ELR (cell line): ENCODE results near the gene TBC1D3B.
"Not testable (repeated sequence)": the region's sequence is repeated elsewhere in the genome, so short reads cannot be mapped to it uniquely, and the experiment has no call there.

Source experiments
- DNase-seq: peaks from one replicate; pipeline ENCODE4 v3.0.0-alpha.2; 2015; ENCODE audit warnings: low read depth

The TBC1D3B gene

DNA sequence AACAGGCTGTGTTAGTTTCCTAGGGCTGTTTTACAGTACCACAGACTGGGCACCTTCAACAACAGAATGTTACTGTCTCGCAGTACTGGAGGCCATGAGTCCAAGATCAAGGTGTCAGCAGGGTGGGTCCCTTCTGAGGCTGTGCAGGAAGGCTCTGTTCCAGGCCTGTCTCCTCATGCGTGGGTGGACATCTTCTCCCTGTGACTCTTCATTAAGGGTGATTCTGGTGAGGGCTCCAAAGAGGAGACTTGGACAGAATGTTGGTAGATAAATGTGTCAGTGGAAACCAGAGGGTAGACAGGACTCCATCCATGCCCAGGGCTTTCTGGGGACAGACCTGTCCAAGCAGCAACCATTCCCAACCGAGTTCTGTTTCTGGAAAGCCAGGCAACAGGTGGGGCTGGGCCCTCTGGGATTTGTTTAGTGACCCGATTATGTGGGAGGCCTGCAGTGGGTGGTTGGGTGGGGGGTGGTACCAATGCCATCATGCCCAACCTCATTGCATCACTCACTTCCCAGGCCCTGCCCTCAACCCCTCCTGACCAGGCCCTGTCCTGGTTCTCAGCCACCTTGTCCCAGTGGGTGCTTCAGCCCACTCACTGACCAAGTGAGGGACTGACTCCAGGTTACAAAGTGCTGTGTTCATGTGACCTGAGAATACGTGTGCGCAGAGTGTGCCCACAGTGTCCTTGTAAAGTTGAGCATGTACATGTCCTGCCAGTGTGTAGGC is 5.2 kb upstream of the TBC1D3B start:
- DNase-seq, result not testable (repeated sequence)

DNA sequence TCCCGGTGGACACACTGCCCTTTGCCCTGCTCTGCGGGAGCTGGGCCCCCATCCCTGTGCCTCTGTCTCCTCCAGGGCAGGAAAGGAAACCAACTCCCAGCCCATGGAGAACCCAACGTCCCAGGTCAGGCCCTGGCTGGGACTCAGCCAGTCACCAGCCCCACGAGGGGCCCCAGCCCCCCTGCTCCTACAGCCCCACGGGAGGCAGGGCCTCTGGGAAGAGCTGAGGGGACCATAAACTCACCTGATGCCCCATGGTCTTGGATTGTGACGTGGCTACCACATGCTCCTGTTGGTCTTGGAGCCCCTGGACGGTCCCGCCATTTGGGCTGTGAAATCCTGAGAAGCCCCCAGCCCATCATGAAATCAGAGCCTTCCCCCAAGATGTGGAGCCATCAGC is 7.6 kb downstream of the TBC1D3B start:
- not testable (repeated sequence) for DNase-seq

DNA sequence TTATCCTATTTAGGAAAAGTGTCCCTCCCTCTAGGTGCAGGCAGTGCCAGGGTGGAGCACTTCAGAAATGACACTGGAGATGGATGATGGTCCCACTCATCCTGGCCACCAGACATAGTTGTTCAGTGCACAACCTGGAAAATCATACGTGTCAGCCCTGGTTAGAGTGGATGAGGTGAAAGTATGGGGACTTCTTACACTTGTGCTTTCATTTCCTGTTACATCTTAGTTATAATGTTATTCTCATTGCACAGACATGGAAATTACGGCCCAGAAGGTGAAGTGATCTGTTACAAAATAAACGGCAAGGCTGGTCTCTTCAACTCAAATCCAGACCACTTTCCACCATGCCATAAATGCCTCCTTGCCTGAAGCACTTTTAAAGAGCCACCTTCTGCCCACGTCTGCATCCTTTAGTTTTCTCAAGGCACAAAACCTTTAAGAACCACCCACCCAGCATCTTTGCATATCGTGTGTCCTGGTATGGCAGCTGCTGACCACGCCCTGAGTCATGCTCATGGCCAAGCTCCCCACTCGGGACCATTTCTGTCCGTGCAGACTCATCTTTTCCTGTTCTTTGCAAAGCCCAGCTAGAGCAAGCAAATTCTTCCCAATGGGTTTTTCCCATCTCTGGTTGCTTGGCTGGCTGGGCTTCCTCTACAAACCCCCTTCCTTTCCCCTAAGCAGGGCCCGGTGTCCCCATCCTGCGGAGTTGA is 22.4 kb downstream of the TBC1D3B start:
- DNase-seq, result no peak

DNA sequence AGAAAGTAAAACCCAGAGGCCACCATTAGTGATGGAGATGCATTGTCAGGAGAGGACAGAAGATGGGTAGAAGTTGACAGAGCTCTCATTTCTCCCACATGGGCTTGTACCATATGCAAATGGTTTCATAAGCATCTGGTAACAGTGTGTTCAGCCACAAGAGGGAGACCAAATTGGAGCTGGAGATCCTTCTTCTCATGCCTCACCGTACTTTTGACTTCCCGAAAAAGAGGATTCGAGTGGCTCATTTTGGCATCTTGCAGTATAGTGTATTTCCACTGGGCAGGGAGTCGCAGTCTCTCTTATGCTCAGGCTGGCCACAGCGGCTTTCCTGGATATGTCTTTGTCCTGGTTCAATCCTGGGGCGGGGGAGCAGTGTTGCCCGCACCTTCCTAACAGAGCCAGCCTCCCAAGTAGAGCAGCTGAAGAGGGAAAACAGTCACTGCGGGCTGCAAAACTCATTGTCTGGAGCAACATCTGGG is 23.8 kb downstream of the TBC1D3B start:
- DNase-seq, result peak; percentile 27

DNA sequence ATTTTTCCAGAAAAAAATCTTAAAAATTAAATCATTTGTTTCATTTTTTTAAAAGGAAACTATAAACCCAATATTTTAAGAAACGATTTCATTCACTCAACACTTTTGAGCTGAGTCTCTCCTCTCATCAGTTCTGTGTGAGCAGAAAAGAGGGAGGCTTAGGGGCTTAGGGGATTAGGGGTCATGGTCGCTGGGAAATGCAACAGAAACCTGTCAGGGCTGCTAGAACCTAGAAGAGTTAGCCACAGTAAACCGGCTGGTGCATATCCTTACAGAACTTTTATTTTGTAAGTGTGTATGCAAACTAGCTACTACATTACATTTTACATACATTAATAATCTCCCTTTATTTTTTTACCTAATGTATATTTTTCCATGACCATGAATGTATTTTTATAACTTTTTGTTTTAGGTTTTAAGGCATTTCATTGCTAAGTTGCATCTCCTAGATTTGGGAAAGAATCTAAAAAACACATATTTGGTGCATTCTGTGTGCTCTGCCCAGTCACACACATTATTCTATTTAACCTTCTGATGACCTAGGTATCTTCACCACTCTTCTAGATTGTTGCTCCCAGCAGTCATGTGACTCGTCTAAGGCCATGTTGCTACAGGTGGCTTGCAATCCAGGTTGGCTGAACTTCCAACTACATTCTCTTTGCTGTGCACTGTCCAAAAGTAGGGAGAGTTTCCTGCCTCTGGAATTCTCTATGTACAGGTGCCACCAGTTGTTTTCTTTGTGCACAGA is 24.4 kb downstream of the TBC1D3B start:
- no peak for DNase-seq

DNA sequence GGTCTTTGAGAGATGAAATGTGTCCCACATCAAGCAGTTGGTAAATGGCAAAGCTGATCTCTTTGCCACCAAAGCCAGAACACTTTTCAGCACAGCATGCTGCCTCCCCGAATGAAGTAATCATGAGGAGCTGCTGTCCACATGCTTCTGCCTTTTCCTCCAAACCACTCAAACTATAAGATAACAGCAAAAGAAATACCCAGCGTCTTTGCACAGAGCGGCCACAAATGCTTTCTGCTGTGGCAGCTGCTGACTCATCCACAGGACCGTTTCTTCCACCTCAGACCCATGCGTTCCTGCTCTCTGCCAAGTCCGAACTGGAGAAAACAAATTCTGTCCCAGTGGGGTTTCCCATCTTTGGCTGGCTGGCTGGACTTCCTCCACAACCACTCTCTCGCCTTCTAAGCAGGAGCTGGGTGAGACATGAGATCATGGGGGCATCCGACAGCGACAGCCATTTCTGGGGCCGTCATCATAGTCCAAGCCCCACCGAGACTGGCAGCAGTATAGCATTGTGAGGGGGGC is 27.1 kb downstream of the TBC1D3B start:
- peak; percentile 36 for DNase-seq

DNA sequence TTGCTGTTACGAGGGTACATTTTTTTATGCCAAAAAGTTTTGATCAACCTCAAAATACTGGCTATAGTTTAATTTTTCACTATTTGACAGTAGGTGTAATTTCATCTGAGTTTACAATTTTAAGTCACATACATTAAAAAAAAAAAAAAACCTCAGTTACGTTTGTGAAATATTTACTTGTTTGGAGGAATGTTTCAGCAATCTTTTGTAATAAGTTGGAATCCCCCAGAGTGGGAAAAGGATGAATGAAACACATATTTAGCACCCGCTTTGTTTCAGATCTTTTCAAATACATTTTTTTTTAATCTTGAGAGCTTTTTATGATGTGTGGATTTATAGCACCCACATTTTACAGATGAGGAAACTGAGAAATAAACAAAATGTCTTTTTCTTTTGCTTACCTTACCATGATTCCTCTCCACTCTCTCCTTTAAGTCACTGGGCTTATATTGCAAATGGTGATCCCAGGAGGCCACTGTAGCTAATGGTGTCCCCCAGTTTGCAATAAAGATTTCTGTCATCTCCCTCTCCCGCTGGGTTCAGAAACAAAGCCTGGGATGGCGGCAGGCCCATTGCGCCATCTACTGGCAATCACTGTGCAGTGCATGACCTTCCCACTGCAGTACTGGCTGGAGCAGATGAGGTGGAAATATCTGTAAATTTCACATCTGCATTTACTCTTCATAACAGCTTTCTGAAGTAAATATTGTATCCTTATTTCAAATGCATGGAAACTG is 27.7 kb downstream of the TBC1D3B start:
- peak; percentile 59 for DNase-seq

DNA sequence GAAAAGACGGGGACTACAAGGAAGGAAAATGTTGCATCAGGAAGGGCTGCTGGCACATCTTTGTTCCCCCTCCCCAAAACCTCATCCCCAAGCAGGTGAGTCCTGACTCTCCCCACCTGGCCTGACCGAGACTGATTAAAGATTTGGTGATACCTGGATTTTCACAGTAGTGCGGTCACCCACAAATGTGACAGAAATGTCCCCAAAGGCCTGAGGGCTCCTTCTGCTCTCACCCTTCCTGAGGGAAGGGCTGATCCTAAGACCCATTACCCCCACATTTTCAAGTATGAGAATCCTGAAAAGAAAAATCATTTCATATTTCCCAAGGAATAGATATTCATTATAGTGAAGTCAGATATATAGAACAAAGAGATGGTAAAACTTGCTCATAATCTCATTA is 28.8 kb downstream of the TBC1D3B start:
- DNase-seq, result no peak

DNA sequence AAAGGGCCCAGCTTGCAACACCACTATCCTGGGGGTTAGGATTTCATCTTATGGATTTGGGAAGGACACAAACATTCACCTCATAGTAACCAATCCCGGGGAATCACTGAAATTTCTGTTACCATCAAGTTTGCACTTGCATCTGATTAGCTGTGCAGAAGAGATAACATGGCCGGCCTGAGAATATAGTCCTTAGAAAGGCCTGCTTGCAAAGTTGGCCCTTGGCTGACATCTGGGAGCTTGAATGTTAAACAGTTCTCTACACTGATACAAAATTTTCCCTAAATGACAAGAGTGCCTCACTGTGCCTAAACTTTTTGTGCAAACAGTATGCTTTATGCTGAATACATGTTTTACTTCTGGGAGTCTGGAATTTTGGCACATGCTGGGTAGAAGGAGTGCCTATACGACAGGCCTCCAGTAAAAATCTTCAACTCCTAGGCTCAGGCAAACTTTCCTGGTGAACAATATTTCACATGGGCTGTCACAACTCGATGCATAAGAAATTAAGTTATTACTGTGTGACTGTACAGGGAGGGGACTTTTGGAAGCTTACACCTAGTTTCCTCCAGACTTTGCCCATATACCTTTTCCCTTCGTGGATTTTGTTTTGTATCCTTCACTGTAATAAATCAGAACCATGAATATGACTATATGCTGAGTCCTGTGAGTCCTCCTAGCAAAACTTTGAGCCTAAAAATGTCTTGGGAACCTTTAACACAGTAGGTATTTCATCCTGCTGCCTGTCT is 31.3 kb downstream of the TBC1D3B start:
- no peak for DNase-seq

DNA sequence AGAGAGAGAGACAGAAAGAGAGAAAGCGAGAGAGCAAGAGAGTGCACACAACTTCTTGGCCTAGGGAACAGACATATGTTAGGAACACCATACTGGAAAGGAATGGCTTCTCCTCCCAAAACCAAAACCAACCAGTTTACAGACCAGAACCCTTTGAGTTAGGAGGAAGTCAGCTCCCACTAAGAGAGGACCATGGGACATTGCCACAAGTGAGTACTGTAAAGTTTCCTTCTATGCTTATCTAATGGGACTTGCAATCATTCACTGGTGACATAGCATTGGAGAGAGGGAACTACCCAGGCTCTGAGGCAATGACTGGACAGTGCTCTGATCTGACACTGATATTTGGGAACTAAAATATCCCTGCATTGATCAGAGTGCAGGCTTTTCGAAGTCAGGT is 32.4 kb downstream of the TBC1D3B start:
- DNase-seq, result no peak

DNA sequence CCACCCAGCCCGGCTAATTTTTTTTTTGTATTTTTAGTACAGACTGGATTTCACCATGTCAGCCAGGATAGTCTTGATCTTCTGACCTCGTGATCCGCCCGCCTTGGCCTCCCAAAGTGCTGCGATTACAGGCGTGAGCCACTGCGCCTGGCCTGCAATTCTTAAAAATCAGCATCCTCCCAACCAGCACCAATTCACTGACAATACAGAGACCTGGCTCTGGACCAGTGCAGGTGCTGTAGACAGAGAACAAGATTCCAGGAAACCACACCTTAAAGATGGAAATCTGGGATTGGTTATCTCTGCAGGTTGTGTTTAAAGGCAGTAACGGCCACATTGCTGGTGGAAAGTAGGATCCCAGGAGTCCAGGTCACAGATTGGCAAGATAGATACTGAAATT is 33.6 kb downstream of the TBC1D3B start:
- DNase-seq, result no peak

DNA sequence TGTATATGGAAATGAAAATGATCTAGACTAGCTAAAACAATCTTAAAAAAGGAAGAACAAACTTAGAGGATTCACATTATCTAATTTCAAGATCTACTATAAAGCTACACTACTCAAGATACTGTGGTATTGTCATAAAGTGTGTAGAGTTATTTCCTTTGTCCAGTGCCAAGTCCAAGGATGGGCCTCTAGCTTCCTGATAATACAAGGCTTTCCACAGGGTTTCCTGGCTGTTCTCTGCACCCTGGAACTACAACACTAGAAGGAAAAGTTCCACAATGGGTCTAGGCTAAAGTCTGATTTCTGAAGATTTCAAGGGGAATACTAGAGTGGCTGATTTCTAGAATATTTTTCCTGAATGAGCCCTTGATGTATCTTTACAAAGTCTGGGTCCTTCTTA is 34.2 kb downstream of the TBC1D3B start:
- no peak for DNase-seq

DNA sequence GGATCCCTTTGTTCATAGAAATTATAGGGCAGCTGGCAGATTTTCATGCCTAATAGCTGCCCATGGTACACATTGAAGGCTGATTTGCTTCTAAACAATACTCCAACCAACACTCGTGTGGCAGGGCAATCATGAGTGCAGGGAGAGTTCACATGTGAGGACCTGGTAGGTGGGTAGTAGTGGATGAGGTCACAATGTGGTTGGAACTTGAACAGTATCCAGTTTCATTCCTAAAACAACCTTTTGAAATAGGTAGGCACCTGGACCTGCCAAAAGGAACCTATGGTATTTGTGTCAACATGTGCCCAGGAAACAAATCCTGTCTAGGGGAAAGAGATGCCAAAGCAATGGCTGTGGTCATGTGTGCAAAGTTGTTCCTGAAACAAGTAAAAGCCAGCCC is 40.0 kb downstream of the TBC1D3B start:
- no peak for DNase-seq

DNA sequence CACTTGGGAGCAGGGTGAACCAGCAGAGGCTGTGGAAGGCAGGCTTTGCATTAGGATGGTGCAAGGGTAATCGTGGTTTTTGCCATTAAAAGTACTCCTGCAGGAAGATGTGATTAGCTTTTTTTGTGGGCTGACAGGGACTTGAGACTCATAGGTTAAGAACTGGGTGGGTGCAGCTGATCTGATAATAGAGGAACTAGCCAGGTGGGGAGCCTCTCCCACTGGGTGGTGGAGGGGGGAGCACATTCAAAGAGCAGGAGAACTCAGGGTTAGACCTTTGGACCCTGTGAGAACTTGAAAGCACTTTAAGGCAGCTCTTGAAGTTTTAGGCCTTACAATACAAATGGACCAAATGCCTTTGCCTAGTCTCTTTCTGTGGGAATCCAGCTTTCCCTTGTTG is 40.4 kb downstream of the TBC1D3B start:
- DNase-seq, result no peak

DNA sequence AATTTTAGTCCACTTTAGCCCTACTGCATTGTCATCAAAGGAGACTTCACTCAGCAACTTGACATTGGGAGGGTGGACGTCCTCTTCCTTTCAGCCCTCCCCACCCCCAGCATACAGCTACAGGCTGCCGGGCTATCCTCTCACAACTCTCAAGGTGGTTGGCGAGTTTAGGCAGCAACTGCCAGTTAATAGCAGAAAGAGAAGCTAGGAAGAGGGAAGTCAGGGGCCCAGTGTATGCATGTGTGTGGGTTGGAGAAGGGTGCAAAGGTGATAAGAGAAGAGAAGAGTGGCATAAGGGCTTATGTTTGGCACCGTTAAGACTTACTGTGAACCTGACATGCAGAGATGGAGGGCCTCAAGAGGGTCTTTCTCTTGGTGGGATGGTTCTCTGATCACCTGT is 41.0 kb downstream of the TBC1D3B start:
- DNase-seq, result no peak

DNA sequence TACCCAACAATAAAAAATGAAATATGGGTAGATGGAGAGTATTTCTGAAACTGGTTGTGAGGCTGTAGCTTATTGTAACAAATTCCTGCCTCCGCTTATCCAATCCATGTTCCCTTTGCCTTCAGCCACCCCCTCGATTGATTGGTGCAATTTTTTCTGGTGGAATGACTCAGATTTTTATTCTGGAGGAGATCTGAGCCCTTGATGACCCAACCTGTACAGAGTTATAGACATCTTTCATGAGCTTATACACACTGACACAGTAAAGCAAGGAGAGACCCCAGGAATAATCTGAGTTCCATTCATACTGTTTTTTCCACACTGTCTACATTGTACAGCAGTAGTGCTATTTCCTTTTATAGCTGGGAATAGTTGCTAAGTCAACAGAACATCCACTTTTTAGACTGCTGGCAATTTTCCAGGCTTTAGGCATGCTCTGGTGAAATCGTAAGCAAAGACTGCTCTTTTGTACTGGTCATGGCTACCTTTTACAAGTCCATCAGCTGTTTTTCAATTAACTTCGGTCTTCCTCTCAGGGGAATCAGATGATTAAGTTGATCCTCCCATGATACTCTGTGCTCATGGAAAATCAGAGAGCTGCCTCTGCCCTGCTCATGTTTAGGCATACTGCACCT is 42.7 kb downstream of the TBC1D3B start:
- DNase-seq, result no peak

DNA sequence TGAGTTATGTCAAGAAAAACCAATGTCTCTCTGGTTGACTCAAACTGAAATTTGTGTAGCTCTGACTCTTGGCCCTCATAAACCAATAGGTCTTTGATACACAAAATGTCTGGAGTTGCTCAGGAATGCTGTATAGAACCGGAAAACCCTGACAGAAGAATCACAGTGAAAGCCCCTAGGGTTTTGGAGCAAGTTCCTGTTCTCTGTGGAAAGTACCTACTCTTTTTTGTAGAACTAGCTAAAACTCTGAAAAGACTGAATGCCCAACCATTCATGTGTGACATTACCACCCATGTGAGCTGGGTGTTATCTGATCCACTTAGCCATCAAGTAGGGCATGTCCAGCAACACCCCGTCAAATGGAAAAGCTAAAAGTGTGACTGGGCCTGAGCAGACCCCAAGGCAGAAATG is 44.0 kb downstream of the TBC1D3B start:
- no peak for DNase-seq

DNA sequence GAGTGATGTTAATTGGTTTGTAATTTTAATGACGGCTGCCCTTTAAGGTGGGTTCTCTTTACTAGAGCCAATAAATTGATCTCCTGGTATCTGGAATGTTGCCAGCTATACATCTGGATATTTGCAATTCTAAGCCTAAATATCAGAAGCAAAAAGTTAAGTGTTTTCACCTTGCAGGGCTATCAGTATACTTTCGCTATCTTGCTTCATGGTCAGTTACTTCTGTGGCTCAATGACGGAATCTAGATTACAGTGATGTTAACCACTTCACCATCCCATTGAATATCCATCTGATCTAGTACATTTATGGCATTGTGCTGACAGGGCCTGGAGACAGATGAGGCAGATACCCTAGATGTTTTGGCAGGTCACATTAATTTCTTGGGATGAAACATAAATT is 44.5 kb downstream of the TBC1D3B start:
- DNase-seq, result no peak

DNA sequence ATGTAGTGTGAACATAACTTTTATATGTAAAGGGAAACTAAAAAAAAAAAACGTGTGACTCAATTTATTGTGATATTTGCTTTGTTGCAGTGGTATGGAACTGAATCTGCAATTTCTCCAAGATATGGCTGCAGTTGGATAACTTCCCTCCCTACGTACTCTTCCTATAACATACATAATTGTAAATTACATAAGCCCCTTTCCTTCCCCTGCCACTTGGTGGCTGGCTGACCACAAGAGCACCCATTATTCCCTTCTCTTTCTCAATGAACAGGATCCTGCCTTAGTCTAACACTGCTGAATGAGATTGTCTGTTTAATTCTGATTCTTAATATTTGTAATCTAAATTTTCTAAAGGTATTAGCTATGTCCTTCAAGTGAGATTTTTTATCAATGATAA is 45.0 kb downstream of the TBC1D3B start:
- peak; percentile 9 for DNase-seq

DNA sequence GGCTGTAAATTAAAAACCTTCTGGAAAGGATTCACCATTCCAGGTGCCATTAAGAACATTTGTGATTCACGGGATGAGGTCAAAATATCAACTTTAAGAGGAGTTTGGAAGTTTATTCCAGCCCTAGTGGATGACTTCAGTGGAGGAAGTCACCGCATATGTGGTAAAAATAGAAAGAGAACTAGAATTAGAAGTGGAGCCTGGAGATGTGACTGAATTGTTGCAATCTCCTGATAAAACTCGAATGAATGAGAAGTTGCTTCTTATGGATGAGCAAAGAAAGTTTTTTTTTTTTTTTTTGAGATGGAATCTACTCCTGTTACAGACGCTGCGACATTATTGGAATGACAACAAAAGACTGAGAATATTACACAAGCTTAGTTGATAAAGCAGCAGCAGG is 46.1 kb downstream of the TBC1D3B start:
- DNase-seq, result no peak

DNA sequence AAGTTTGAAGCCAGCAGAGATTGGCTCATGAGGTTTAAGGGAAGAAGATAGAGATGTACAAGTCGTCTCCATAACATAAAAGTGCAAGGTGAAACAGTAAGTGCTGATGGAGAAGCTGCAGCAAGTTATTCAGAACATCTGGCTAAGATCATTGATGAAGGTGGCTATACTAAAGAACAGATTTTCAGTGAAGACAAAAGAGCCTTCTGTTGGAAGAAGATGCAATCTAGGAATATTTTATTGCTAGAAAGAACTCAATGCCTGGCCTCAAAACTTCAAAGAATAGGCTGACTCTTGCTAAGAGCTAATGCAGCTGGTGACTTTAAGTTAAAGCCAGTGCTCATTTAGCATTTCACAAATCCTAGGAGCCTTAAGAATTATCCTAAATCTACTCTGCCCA is 46.8 kb downstream of the TBC1D3B start:
- DNase-seq, result no peak
